Neuron (in vitro differentiated cells): ENCODE results near the gene CCDC12.

Experiments
- H2AFZ ChIP-seq: one replicate; pipeline ENCODE4 v1.6.1; 2013; ENCODE audit warnings: low read depth, mild to moderate bottlenecking, inconsistent platforms, low read length, moderate library complexity
- H3K27me3 ChIP-seq: one replicate; pipeline ENCODE4 v1.6.1; 2013; ENCODE audit warnings: low read length; ENCODE audit not compliant: insufficient read depth
- H3K36me3 ChIP-seq: one replicate; pipeline ENCODE4 v1.6.1; 2013; ENCODE audit warnings: low read length; ENCODE audit not compliant: insufficient read depth
- H3K4me1 ChIP-seq: one replicate; pipeline ENCODE4 v1.6.1; 2013; ENCODE audit warnings: low read length; ENCODE audit not compliant: insufficient read depth
- H3K4me3 ChIP-seq: 2 replicates; pipeline ENCODE4 v1.5.1; 2013; ENCODE audit warnings: mild to moderate bottlenecking, low read length, moderate library complexity
- H3K9me3 ChIP-seq: one replicate; pipeline ENCODE4 v1.6.1; 2013; ENCODE audit warnings: low read length

Gene CCDC12

GRCh38 chr3:46935989-46936558, 40.5 kb downstream of the CCDC12 start:
- Histone ChIP-seq H3K27me3 (no peaks in the 10 kb centered on the region), H3K9me3 (no peaks in the 10 kb centered on the region), H3K36me3 (peaks cover 52% of the 10 kb centered on the region), H2AFZ (no peak overlapping the region), H3K4me3 (no peak overlapping the region), H3K4me1 (peaks cover 12% of the 10 kb centered on the region)

DNA sequence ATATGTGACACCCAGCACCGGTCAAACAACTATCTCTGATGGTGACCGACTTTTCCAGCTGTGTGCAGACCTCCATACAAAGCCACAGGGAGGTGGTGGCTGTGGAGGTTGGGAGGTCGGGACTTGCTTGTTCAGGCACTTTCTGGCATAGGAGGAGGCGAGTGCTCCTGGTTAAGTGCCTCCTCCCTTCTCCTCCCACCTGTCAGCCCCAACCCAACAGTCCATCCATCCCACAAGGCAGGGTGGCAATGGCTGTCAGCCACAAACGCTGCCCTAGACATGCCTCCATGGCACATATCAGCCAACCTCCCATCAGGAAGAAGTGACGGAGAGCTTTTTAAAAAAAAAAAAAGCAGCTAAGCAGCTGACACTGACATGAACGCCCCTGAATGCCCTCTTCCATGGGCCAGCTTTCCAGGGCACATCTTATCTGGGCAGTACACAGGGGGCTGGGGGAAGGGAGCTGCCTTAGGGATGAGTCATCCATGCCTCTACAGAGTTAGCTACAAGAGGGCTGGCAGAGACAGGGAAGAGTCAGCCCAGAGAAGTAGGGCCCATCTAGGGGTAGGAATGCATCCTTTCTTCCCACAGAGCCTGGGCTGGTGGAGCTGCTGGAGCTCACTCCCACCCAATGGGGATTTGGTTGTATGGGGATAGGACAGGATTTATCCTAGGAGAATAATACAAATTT, 41.2 kb downstream of the CCDC12 start:
- Histone ChIP-seq H3K4me3 (no peak overlapping the region), H2AFZ (no peak overlapping the region), H3K36me3 (peaks cover 46% of the 10 kb centered on the region), H3K4me1 (peaks cover 12% of the 10 kb centered on the region), H3K9me3 (no peaks in the 10 kb centered on the region), H3K27me3 (no peaks in the 10 kb centered on the region)

DNA sequence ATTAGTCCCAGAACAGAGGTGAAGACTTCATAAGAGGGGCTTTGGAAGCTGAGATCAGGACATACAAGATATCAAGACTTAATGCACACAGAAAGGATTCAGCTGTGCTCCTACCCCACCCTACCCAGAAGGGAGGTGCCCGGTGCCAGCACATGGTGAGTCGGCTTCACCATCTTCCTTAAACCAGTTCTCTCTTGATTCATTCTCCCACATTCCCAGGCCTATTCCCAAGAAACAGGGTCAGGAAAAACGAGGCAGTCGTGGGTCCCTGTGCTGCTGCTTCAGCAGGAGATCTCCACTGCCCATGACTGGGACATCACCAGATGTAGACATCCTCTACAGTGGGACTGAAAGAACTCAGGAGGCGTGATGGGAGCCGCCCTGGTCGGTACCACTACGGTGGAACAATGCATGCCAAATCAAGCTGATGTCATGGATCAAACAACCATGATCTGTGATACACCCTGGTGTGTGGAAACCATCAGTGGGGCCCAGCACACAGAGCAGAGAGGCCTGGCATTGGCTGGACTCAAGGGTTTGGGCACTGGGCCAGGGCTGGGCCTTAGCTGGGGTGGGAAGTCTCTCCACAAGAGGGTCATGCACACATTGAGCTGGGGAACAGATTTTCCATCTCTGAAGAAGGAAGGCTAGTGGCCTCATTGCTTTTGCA, 41.9 kb downstream of the CCDC12 start:
- Histone ChIP-seq H3K36me3 (peaks cover 41% of the 10 kb centered on the region), H3K4me1 (peaks cover 12% of the 10 kb centered on the region), H3K9me3 (no peaks in the 10 kb centered on the region), H3K4me3 (no peak overlapping the region), H2AFZ (no peak overlapping the region), H3K27me3 (no peaks in the 10 kb centered on the region)

- H3K27me3 ChIP-seq: no peaks in the 10 kb centered on the region
- peaks cover 38% of the 10 kb centered on the region for H3K36me3 ChIP-seq
- peaks cover 12% of the 10 kb centered on the region for H3K4me1 ChIP-seq
- peaks cover 3% of the 10 kb centered on the region for H3K9me3 ChIP-seq
- H2AFZ ChIP-seq: no peak overlapping the region
- H3K4me3 ChIP-seq: no peak overlapping the region
Observed at GRCh38 chr3:46934072-46934471, 42.5 kb downstream of the CCDC12 start.

GRCh38 chr3:46933261-46933660, 43.3 kb downstream of the CCDC12 start:
- H2AFZ ChIP-seq: no peak overlapping the region
- H3K36me3 ChIP-seq: peaks cover 32% of the 10 kb centered on the region
- no peak overlapping the region for H3K4me3 ChIP-seq
- H3K4me1 ChIP-seq: peaks cover 12% of the 10 kb centered on the region
- no peaks in the 10 kb centered on the region for H3K27me3 ChIP-seq
- H3K9me3 ChIP-seq: peaks cover 5% of the 10 kb centered on the region

- Histone ChIP-seq H3K4me1 (peaks cover 12% of the 10 kb centered on the region), H3K27me3 (no peaks in the 10 kb centered on the region), H3K36me3 (peaks cover 27% of the 10 kb centered on the region), H3K9me3 (peaks cover 5% of the 10 kb centered on the region), H3K4me3 (no peak overlapping the region), H2AFZ (no peak overlapping the region)
Observed at GRCh38 chr3:46932455-46933225, 43.9 kb downstream of the CCDC12 start.

DNA sequence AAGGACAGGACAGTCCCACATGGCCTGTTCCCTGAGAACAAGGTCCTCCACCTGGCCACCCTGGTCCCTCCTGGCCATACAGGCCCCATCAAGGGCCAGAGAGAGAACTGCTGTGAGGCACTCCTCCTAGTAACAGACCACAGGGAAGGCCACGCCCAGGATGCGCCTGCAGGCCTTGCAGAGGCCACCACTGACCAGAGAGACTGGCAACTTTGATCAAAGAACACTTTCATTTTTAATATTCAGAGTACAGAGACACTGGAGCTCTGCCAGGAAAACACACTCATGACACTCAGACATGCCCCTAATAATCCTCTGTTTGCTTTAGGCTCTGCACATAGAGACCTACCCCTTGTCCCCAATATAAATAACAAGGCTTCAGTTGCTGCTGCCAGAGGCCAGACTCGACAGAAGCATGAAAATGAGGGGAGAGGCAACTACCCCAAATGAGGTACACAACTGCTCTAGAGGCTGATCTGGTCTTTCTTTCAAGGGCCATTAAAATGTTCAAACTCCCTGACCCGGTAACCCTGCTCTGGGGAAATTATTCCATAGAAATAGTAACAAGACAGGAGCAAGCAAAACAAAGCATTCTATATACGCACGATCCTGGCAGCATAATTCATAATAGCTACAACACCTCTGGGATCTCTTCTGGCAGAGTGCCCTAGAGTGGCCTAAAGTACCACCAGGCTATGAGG, 44.8 kb downstream of the CCDC12 start:
- Histone ChIP-seq H3K27me3 (no peaks in the 10 kb centered on the region), H3K4me1 (peaks cover 12% of the 10 kb centered on the region), H2AFZ (no peak overlapping the region), H3K4me3 (no peak overlapping the region), H3K9me3 (peaks cover 5% of the 10 kb centered on the region), H3K36me3 (peaks cover 23% of the 10 kb centered on the region)

GRCh38 chr3:46930945-46931403, 45.6 kb downstream of the CCDC12 start:
- peaks cover 5% of the 10 kb centered on the region for H3K9me3 ChIP-seq

GRCh38 chr3:46930166-46930944, 46.2 kb downstream of the CCDC12 start:
- peaks cover 5% of the 10 kb centered on the region for H3K4me1 ChIP-seq
- no peak overlapping the region for H2AFZ ChIP-seq
- H3K36me3 ChIP-seq: peaks cover 31% of the 10 kb centered on the region
- no peak overlapping the region for H3K4me3 ChIP-seq
- peaks cover 5% of the 10 kb centered on the region for H3K9me3 ChIP-seq
- H3K27me3 ChIP-seq: no peaks in the 10 kb centered on the region

More at GRCh38 chr3:46930945-46931403, 45.6 kb downstream of the CCDC12 start:
- Histone ChIP-seq H2AFZ (no peak overlapping the region), H3K27me3 (no peaks in the 10 kb centered on the region), H3K4me1 (peaks cover 11% of the 10 kb centered on the region), H3K4me3 (no peak overlapping the region), H3K36me3 (peaks cover 25% of the 10 kb centered on the region)

DNA sequence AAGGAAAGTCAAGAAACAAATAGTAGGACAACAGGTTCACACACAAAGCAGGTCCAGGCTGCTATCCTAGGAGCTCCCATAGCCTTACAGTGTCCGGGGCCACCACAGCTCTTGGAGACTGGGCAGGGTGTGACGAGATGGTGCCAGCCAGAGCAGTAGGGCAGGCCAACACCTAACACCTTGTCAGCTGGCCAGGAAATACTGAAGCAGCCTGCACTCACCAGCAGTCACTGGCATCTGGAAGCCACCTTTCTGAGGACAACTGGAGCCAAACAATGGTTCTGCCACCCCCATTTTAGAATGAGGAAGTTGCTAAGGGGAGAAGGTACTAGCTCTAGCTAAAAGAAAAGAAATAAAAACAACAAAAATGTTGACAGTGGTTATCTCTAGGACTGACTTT, 47.2 kb downstream of the CCDC12 start:
- Histone ChIP-seq H3K4me3 (no peak overlapping the region), H2AFZ (no peak overlapping the region), H3K4me1 (no peaks in the 10 kb centered on the region), H3K27me3 (no peaks in the 10 kb centered on the region), H3K9me3 (peaks cover 5% of the 10 kb centered on the region), H3K36me3 (peaks cover 33% of the 10 kb centered on the region)

GRCh38 chr3:46928282-46928681, 48.3 kb downstream of the CCDC12 start:
- H3K27me3 ChIP-seq: no peaks in the 10 kb centered on the region
- H3K4me1 ChIP-seq: no peaks in the 10 kb centered on the region
- H3K9me3 ChIP-seq: peaks cover 5% of the 10 kb centered on the region
- H3K36me3 ChIP-seq: peaks cover 40% of the 10 kb centered on the region
- H3K4me3 ChIP-seq: no peak overlapping the region
- no peak overlapping the region for H2AFZ ChIP-seq

DNA sequence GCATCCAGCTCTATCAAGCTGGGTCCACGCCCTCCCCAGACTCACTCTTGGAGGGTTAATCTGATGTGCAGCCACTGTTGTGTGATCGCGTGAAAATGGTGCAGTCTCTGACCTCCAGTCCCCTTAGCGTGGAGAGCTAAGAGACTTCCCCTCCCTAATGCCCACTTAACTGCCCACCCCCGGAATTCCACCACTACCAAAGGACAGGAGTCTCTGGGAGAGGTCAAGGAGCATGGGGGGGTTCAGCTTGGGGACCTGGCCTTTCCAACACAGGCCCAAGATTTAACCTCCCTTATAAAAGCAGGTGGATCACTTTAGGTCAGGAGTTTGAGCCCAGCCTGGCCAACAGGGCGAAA, 48.8 kb downstream of the CCDC12 start:
- Histone ChIP-seq H2AFZ (no peak overlapping the region), H3K9me3 (peaks cover 5% of the 10 kb centered on the region), H3K4me3 (no peak overlapping the region), H3K27me3 (no peaks in the 10 kb centered on the region), H3K36me3 (peaks cover 46% of the 10 kb centered on the region), H3K4me1 (no peaks in the 10 kb centered on the region)
